Rectal smooth muscle tissue (tissue), 1 donor: ENCODE results near the gene GHR.

Source experiments
- H3K27ac ChIP-seq: one replicate; pipeline ENCODE4 v1.7.0; 2013; ENCODE audit warnings: low read depth, low read length, inconsistent platforms
- H3K27me3 ChIP-seq: one replicate; pipeline ENCODE4 v1.7.0; 2013; ENCODE audit warnings: low read length; ENCODE audit not compliant: control insufficient read depth, insufficient read depth
- H3K36me3 ChIP-seq: one replicate; pipeline ENCODE4 v1.7.0; 2013; ENCODE audit warnings: low read length; ENCODE audit not compliant: control insufficient read depth, insufficient read depth
- H3K4me1 ChIP-seq: one replicate; pipeline ENCODE4 v1.7.0; 2013; ENCODE audit warnings: low read length; ENCODE audit not compliant: control insufficient read depth, insufficient read depth
- H3K4me3 ChIP-seq: one replicate; pipeline ENCODE4 v1.7.0; 2013; ENCODE audit warnings: low read length
- H3K9ac ChIP-seq: one replicate; pipeline ENCODE4 v1.7.0; 2013; ENCODE audit warnings: low read length

GHR gene

GRCh38 chr5:42483472-42484154, 60.4 kb downstream of the GHR start:
- H3K4me3 ChIP-seq = no peak overlapping the region
- H3K27me3 ChIP-seq = no peaks in the 10 kb centered on the region
- no peak overlapping the region for H3K9ac ChIP-seq
- H3K27ac ChIP-seq = no peak overlapping the region
- no peaks in the 10 kb centered on the region for H3K4me1 ChIP-seq
- H3K36me3 ChIP-seq = no peaks in the 10 kb centered on the region

GRCh38 chr5:42487077-42487476, 63.8 kb downstream of the GHR start:
- Histone ChIP-seq H3K27me3 (no peaks in the 10 kb centered on the region), H3K9ac (no peak overlapping the region), H3K4me3 (no peak overlapping the region), H3K27ac (no peak overlapping the region), H3K36me3 (no peaks in the 10 kb centered on the region), H3K4me1 (peaks cover 16% of the 10 kb centered on the region)

GRCh38 chr5:42487821-42488220, 64.6 kb downstream of the GHR start:
- no peaks in the 10 kb centered on the region for H3K27me3 ChIP-seq
- no peak overlapping the region for H3K4me3 ChIP-seq
- no peaks in the 10 kb centered on the region for H3K36me3 ChIP-seq
- no peak overlapping the region for H3K9ac ChIP-seq
- H3K27ac ChIP-seq = no peak overlapping the region
- H3K4me1 ChIP-seq = peaks cover 16% of the 10 kb centered on the region

DNA sequence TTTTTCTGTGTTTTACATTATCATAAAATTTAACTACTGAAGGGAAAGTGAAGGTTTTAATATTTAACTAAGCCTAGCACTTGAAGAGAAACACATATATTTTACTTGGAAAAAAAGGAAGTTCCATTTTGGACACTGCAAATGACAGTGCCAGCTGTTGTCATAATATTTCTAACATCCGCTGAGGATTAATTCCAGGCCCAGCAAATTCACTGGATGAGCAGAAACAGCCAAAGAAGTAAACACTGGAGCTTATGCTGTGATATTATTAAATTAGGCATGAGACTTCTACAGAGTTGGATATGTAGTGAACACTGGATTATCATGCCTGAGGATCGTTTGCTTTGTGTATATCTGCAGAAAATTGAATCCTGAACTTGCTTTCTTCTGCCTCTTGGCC, 67.6 kb downstream of the GHR start:
- Histone ChIP-seq H3K27ac (no peak overlapping the region), H3K4me3 (no peak overlapping the region), H3K9ac (no peak overlapping the region), H3K27me3 (no peaks in the 10 kb centered on the region), H3K36me3 (no peaks in the 10 kb centered on the region), H3K4me1 (peaks cover 20% of the 10 kb centered on the region)

GRCh38 chr5:42491699-42492098, 68.5 kb downstream of the GHR start:
- H3K4me1 ChIP-seq = peaks cover 21% of the 10 kb centered on the region
- no peak overlapping the region for H3K4me3 ChIP-seq
- H3K27me3 ChIP-seq = no peaks in the 10 kb centered on the region
- H3K36me3 ChIP-seq = no peaks in the 10 kb centered on the region
- H3K27ac ChIP-seq = no peak overlapping the region
- no peak overlapping the region for H3K9ac ChIP-seq

GRCh38 chr5:42492974-42493373, 69.7 kb downstream of the GHR start:
- Histone ChIP-seq H3K27ac (no peak overlapping the region), H3K27me3 (no peaks in the 10 kb centered on the region), H3K4me3 (no peak overlapping the region), H3K36me3 (no peaks in the 10 kb centered on the region), H3K9ac (no peak overlapping the region), H3K4me1 (peaks cover 21% of the 10 kb centered on the region)

GRCh38 chr5:42494414-42494813, 71.2 kb downstream of the GHR start:
- Histone ChIP-seq H3K36me3 (no peaks in the 10 kb centered on the region), H3K4me1 (peaks cover 21% of the 10 kb centered on the region), H3K4me3 (no peak overlapping the region), H3K27ac (no peak overlapping the region), H3K9ac (no peak overlapping the region), H3K27me3 (no peaks in the 10 kb centered on the region)

DNA sequence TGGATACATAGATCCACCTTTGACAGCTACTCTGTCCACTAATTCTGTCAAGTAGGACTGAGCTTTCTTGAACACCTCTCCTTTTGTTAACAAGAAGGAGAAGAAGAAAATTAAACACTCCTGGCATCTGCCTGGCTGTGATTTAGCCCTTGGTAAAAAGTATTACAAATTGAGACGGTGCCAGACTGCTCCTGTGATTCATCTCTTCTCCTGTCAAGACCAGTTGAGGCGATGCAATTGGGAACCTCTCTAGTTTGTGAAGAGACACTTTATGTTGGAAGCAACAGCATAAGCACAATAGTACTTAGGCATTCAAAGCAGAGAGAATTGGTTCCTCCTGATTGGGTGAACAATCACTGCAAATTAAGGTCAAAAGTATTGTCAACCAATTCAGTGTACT, 72.7 kb downstream of the GHR start:
- no peaks in the 10 kb centered on the region for H3K27me3 ChIP-seq
- H3K4me1 ChIP-seq = peaks cover 14% of the 10 kb centered on the region
- no peak overlapping the region for H3K4me3 ChIP-seq
- no peak overlapping the region for H3K27ac ChIP-seq
- H3K36me3 ChIP-seq = no peaks in the 10 kb centered on the region
- H3K9ac ChIP-seq = no peak overlapping the region

- Histone ChIP-seq H3K4me1 (peaks cover 8% of the 10 kb centered on the region), H3K4me3 (no peak overlapping the region), H3K9ac (no peak overlapping the region), H3K27me3 (no peaks in the 10 kb centered on the region), H3K27ac (no peak overlapping the region), H3K36me3 (no peaks in the 10 kb centered on the region)
Measured at GRCh38 chr5:42496397-42497156, 73.3 kb downstream of the GHR start.

- no peak overlapping the region for H3K9ac ChIP-seq
- H3K27ac ChIP-seq = no peak overlapping the region
- H3K4me3 ChIP-seq = no peak overlapping the region
- H3K4me1 ChIP-seq = peaks cover 5% of the 10 kb centered on the region
- no peaks in the 10 kb centered on the region for H3K27me3 ChIP-seq
- H3K36me3 ChIP-seq = no peaks in the 10 kb centered on the region
Measured at GRCh38 chr5:42498000-42498399, 74.8 kb downstream of the GHR start.

- Histone ChIP-seq H3K4me3 (no peak overlapping the region), H3K4me1 (peaks cover 5% of the 10 kb centered on the region), H3K9ac (no peak overlapping the region), H3K27me3 (no peaks in the 10 kb centered on the region), H3K27ac (no peak overlapping the region), H3K36me3 (no peaks in the 10 kb centered on the region)
Measured at GRCh38 chr5:42499016-42499415, 75.8 kb downstream of the GHR start.

GRCh38 chr5:42500003-42500599, 76.9 kb downstream of the GHR start:
- H3K36me3 ChIP-seq = no peaks in the 10 kb centered on the region
- H3K4me1 ChIP-seq = peaks cover 5% of the 10 kb centered on the region
- H3K4me3 ChIP-seq = no peak overlapping the region
- H3K9ac ChIP-seq = no peak overlapping the region
- H3K27me3 ChIP-seq = no peaks in the 10 kb centered on the region
- H3K27ac ChIP-seq = no peak overlapping the region
